HS-5 (cell line): ENCODE measurements around the gene POLR2L.
A peak's percentile ranks its signal among the peaks of the same experiment; 100 is the strongest.

ENCODE experiments used
- DNase-seq: peaks from one replicate; pipeline ENCODE4 v3.0.0-alpha.2; 2012; ENCODE audit warnings: low read depth

The POLR2L gene

DNA sequence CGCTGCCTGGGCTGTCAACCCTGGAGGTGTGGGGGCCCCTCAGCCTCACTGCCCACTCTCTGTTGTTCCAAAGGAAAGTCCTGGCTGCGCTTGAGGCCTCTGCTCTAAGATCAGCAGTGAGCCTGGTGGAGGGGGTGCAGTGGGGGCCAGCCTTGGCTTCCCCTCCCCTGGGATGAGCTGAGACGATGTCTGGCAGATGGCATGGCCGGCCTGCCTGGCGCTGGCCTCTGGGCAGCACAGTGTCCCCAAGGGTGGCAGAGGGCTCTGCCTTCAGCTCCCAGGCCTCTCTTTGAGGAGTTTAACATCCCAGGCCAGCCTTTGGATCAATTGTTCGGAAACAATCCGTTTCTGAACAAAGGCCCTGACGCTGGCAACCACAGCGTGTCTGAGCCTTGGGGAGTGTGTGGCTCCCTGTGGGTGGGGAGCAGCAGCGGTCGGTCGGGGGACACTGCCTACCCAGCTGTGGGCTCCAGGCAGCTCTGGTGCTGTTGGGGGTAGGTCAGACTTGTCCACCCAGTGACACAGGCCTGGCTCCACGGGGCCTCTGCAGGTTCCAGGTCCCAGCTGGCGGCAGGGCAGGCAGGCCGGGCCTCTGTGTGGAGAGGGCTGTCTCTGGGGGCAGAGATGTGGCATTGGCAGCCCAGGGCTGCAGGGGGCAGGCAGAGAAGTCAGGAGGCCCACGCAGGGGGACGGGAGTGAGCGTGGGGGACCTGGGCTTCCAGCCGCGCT is 12.4 kb upstream of the POLR2L start:
- no peak for DNase-seq

DNA sequence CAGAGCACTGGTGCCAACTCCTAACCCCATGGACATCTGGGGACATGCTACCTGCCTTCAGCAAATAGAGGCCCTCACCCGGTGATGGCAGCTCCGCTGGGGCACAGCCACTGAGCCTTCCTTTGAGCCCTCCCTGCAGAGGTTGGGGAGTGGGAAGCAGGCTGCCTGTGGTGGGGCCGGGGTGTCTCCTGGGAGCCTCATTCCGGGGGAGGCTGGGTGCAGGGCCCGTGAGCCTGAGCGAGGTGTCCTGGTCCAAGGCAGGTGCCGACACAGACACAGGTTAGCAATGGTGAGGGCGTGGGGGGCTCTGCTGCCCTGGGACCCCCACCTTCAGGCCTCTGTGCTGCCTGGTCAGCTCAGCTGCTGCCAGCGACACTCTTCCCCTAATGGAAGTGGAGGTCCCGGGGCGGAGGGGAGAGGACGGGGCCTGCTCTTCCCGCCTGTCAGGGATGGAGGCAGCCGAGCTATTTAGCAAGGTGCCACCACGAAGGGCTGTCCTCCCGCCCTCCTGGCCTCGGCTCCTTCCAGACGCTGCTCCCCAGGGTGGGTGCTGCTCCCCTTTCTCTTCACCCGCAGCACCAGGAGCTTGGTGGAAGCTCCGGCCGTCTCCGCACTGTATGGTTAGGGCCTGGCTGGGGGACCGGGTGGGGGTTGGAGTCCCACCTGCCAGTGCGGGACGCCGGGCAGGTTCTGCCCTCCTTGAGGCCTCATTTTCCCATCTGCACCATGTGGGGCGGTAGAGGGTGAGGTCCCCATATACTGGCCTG is 11.5 kb upstream of the POLR2L start:
- no peak for DNase-seq

- DNase-seq, result no peak
These were observed 10.4 kb upstream of the POLR2L start for GRCh38 chr11:852762-853161.

GRCh38 chr11:850775-851763 is 8.7 kb upstream of the POLR2L start:
- DNase-seq, result no peak

GRCh38 chr11:849951-850774 is 7.8 kb upstream of the POLR2L start:
- DNase-seq, result no peak

- DNase-seq, result no peak
These were observed 6.9 kb upstream of the POLR2L start for GRCh38 chr11:849104-849824.

GRCh38 chr11:848380-848931 is 6.1 kb upstream of the POLR2L start:
- DNase-seq, result no peak

- DNase-seq, result no peak
These were observed 5.5 kb upstream of the POLR2L start for GRCh38 chr11:847876-848275.

DNA sequence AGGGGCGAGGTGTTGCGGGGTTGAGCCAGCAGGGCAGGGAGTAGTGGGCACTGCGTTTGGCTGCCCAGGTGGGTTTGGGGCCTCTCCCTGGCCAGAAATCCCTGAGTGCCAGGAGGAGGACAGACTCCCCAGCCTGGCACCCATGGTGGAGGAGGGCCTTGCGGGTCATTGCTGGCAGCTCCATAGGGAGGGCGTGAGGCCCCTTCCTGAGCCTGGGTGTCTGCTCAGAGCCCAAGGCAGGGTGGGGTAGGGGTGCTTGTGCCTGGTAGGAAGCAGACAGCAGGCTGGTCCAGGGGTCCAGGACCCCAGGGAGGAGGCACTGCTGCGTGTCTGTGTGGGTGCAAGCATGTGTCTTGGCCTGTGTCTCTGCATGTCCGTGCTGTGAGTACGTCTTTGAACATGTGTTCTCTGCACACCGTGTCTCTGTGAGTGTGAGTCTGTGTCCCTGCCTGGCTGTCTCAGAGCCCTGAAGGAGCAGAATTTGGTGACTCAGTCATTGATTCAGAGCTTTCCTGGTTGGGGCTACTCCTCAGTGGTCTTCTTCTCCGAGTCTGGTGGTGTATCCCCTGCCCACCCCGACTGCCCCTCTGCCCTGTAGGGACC is 4.3 kb upstream of the POLR2L start:
- DNase-seq, result no peak

- DNase-seq, result no peak
These were observed 3.7 kb upstream of the POLR2L start for GRCh38 chr11:845872-846495.

GRCh38 chr11:844693-845644 is 2.6 kb upstream of the POLR2L start:
- DNase-seq, result peak; percentile 49

DNA sequence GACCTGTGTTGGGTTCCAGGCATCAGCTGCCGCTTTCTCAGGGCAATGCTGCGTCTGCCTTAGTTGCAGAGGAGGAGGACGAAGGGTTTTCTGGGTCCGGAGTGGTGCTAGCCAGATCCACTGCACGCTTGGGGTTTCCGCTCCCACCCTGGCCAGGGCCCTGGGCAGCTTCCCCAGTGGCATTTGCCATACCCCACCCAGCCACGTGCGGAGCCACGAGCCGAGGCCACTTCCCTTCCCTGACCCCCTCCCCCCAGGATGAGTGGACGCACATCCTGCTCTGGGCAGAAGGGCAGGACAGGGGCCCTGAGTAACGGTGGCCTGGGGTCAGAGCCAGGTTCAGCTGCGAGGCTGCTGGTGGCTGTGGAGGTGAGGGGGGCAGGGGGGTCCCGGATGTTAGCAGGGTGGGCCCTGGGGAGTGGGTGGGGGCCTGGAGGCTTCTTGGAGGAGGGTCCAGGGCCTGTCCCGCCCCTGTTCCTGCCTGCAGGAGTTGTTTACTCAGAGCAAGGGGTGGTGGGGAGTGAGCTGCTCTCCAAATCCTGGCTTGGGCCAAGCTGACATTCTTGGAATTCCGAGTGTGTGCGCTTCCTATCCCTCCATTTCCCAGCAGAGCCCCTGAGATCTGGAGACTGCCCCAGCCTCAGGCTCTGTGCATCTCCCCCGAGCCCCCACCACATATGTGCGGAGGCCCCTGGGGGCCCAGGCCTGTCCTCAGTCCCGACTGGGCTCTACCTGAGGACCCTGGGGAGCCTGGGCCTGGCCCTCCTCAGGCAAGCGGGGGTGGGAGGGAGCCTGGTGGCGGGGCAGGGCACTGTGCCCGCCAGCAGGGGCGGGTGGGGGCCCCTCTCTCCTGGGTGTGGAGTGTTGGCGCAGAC is 1.7 kb upstream of the POLR2L start:
- DNase-seq, result peak; percentile 88

GRCh38 chr11:843086-843734 is 881 bp upstream of the POLR2L start:
- no peak for DNase-seq

GRCh38 chr11:841981-842369 is 354 bp downstream of the POLR2L start:
- no peak for DNase-seq

GRCh38 chr11:839875-840617 is 2.3 kb downstream of the POLR2L start:
- no peak for DNase-seq

GRCh38 chr11:839280-839623 is 3.1 kb downstream of the POLR2L start:
- DNase-seq, result no peak
